AG04449 (cell line): ENCODE measurements around the gene TSPAN15.

Experiments
- CTCF ChIA-PET: fragments of 350-600 bp; formaldehyde crosslinking; extraction: SDS; loops from one replicate; lab custom pipeline; 2021; ENCODE audit warnings: antibody characterized with exemption; lab: Yijun Ruan, JAX
- POLR2A ChIA-PET: fragments of 400-600, 350-600 bp; formaldehyde crosslinking; extraction: SDS; loops from one replicate; lab custom pipeline; 2020; ENCODE audit warnings: antibody characterized with exemption, inconsistent platforms; lab: Yijun Ruan, JAX
- DNase-seq: peaks from one replicate; pipeline ENCODE4 v3.0.0-alpha.2; 2010; ENCODE audit warnings: low read depth, low spot score
- H3K4me3 ChIP-seq: 2 replicates; pipeline ENCODE4 v1.5.1; 2011; ENCODE audit warnings: low read depth, mild to moderate bottlenecking, control low read depth, low read length
- TF ChIP-seq, protein P1 (sequence below): IDR thresholded peaks from one replicate; pipeline ENCODE4 v1.5.1; 2011; ENCODE audit warnings: mild to moderate bottlenecking, moderate library complexity, low read length, control low read depth, inconsistent platforms; ENCODE audit not compliant: insufficient read depth; ENCODE audit errors: missing control alignments

The TSPAN15 gene

DNA sequence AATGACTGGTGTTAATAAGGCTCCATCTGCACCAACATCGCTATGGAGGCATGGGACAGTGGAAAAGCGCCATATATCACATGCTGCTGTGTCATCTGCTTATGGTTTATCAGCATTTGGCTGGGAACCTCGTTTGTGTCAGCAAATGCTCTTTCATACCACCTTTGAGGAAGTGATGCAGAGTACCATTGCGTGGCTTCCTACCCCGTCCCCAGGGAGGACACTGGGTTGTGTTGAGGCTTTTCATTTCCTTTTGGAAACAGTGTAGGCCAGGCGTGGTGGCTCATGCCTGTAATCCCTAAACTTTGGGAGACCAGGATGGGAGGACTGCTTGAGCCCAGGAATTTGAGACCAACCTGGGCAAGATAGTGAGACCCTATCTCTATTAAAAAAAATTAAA is 41.3 kb upstream of the TSPAN15 start:
- no peak overlapping the region for H3K4me3 ChIP-seq
- CTCF ChIA-PET = interaction anchor here (0.7 to 1.8 kb wide), 5 partner anchors 76 to 317 kb away, joined by 3 to 5 read pairs (median 3); no protein-coding TSS in a partner anchor
- POLR2A ChIA-PET = no interaction called here
- TF ChIP-seq, protein P1, sequence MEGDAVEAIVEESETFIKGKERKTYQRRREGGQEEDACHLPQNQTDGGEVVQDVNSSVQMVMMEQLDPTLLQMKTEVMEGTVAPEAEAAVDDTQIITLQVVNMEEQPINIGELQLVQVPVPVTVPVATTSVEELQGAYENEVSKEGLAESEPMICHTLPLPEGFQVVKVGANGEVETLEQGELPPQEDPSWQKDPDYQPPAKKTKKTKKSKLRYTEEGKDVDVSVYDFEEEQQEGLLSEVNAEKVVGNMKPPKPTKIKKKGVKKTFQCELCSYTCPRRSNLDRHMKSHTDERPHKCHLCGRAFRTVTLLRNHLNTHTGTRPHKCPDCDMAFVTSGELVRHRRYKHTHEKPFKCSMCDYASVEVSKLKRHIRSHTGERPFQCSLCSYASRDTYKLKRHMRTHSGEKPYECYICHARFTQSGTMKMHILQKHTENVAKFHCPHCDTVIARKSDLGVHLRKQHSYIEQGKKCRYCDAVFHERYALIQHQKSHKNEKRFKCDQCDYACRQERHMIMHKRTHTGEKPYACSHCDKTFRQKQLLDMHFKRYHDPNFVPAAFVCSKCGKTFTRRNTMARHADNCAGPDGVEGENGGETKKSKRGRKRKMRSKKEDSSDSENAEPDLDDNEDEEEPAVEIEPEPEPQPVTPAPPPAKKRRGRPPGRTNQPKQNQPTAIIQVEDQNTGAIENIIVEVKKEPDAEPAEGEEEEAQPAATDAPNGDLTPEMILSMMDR = no peak
- DNase-seq = no peak

DNA sequence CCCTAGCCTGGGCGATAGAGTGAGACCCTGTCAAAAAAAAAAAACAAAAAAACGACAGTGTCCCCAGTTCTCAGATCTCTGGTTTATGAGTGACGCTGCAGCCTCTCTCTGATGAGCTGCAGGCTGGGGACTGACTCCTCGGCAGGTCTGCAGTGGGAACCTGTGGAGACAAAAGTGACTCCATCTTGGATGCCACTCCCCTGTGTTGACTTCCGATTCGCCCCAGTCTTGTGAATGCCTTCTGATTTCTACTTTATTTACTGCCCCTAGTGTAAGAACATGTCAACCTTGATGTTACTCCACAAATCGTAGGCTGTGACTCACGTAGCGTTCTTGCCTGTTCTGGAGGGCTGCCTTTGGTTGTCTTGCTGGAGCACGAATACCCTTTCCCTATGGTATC is 40.8 kb upstream of the TSPAN15 start:
- no peak overlapping the region for H3K4me3 ChIP-seq
- POLR2A ChIA-PET = no interaction called here
- no peak for DNase-seq
- CTCF ChIA-PET = interaction anchor here (0.7 to 1.9 kb wide), 10 partner anchors 75 to 405 kb away, joined by 3 to 9 read pairs (median 4); no protein-coding TSS in a partner anchor
- TF ChIP-seq, protein P1 = no peak

DNA sequence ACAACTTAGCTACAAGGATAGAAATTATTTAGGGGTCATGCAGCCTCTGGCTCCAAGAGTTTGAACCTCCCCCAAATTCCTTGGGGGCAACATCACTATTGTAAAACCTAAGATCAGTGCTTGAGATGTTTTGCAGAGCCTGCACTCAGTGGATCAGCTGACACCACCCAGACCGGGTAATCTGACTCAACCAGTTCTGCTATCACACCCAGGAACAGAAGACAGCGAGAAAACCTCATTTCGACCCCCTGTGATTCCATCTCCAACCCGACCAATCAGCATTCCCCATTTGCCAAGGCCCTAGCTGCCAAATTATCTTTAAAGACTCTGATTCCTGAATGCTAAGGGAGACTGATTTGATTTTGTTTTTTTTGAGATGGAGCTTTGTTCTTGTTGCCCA is 39.8 kb upstream of the TSPAN15 start:
- no peak overlapping the region for H3K4me3 ChIP-seq
- TF ChIP-seq, protein P1 = no peak
- ChIA-PET POLR2A (interaction anchor here (0.5 to 0.6 kb wide), 2 partner anchors 8 to 158 kb away, joined by 3 to 4 read pairs; no protein-coding TSS in a partner anchor), CTCF (interaction anchor here (1.1 to 1.9 kb wide), 9 partner anchors 60 to 406 kb away, joined by 3 to 9 read pairs (median 4); no protein-coding TSS in a partner anchor)
- DNase-seq = no peak

- TF ChIP-seq, protein P1 = no peak
- ChIA-PET POLR2A (interaction anchor here (0.5 to 0.6 kb wide), 2 partner anchors 9 to 159 kb away, joined by 3 to 4 read pairs; no protein-coding TSS in a partner anchor), CTCF (interaction anchor here (1.1 to 1.9 kb wide), 5 partner anchors 8 to 407 kb away, joined by 3 to 9 read pairs (median 4); no protein-coding TSS in a partner anchor)
- no peak for DNase-seq
- H3K4me3 ChIP-seq = no peak overlapping the region
These were observed 39.0 kb upstream of the TSPAN15 start for GRCh38 chr10:69412232-69412790.

DNA sequence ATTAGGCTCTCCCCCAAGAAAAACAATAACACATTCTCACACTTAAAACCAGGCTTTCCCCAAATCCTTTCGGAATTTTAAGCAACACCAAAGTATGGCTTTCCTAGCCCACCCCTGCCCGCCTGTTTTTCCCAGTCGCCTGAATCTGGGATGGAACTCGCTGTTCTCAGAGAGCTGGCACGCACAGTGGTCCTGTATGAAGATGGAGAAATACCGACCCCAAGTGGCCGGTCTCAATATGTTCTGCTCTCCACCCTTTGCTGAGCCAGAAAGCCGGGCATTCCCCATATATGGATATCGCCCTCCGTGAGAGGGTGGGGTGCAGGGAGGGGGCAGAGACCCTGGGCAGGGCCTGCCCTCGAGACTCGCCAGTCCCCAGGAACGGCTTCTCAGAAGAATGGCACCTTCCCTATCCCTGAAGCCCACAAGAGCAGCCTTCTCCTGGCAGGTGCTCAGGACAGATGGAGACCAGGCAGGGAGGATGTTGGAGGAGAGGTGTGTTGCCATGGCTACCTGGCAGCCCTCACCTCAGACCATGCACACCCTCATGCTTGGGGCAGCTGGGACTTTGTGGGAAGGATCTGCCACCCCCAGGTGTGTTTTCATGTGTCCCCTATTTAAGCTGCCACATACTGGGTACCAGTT is 37.9 kb upstream of the TSPAN15 start:
- DNase-seq = no peak
- no peak overlapping the region for H3K4me3 ChIP-seq
- ChIA-PET POLR2A (interaction anchor here (0.7 kb wide), 1 partner anchor 90 kb away, joined by 3 read pairs; no protein-coding TSS in a partner anchor), CTCF (interaction anchor here (1.0 to 1.9 kb wide), 10 partner anchors 9 to 408 kb away, joined by 3 to 8 read pairs (median 4); no protein-coding TSS in a partner anchor)
- TF ChIP-seq, protein P1 = peak; percentile 72
